Lower lobe of right lung (tissue), 2 donors: ENCODE measurements around the gene DYDC2. TPM values are rescaled to one million over a fixed set of nuclear protein-coding genes. Genes with fewer than 3 reads are reported as not detected.

ENCODE experiments used
- ATAC-seq, 2 donors: fragments of 200-7000 bp; cut with Tn5 transposase; one replicate each; pipeline ENCODE4 v1.9.1; 2020 to 2022; ENCODE audit warnings: mild to moderate bottlenecking in 2 of 2, moderate library complexity in 2 of 2
- DNase-seq: peaks from one replicate; pipeline ENCODE4 v3.0.0-alpha.2; 2020
- H3K27ac ChIP-seq: fragments of 200-600 bp; one replicate; pipeline ENCODE4 v1.8.0; 2022
- H3K27me3 ChIP-seq: fragments of 200-600 bp; one replicate; pipeline ENCODE4 v1.8.0; 2022; ENCODE audit warnings: low read depth
- H3K36me3 ChIP-seq: fragments of 200-600 bp; one replicate; pipeline ENCODE4 v1.8.0; 2022; ENCODE audit warnings: mild to moderate bottlenecking
- H3K4me1 ChIP-seq: fragments of 200-600 bp; one replicate; pipeline ENCODE4 v1.8.0; 2022
- H3K4me3 ChIP-seq: fragments of 200-600 bp; one replicate; pipeline ENCODE4 v1.8.0; 2022; ENCODE audit warnings: mild to moderate bottlenecking
- H3K9me3 ChIP-seq: fragments of 200-600 bp; one replicate; pipeline ENCODE4 v1.8.0; 2022
- CTCF ChIP-seq: fragments of 200-600 bp; IDR thresholded peaks from one replicate; pipeline ENCODE4 v1.8.0; 2022; ENCODE audit warnings: antibody characterized with exemption, mild to moderate bottlenecking
- intact Hi-C: fragments of 100-400 bp; cut with DNase I; formaldehyde crosslinking; loops from one replicate; pipeline ENCODE4 v1.11.0; 2022
- total RNA-seq: library from RNA; stranded (reverse); fragmentation: NEBNext Ultra II Directional; extraction: Animal tissue kit (Norgen Biotek cat#: 25700); gene quantifications from one replicate; pipeline ENCODE4 v1.2.1, GENCODE V29; 2021
- donor health status: DM: no; HTN: yes; CAD: no; lungs with severe emphysema.

DYDC2 gene
- total RNA-seq, 1 donor from 2014 or later = 4.2 TPM

GRCh38 chr10:80319725-80320290 is 36.8 kb upstream of the DYDC2 start:
- no peak for TF ChIP-seq CTCF
- Histone ChIP-seq H3K9me3 (no peaks in the 10 kb centered on the region), H3K27me3 (no peaks in the 10 kb centered on the region), H3K27ac (no peak overlapping the region), H3K4me3 (no peak overlapping the region), H3K4me1 (no peaks in the 10 kb centered on the region), H3K36me3 (no peaks in the 10 kb centered on the region)
- intact Hi-C loops = no loop called here
- no peak for DNase-seq
- no peak for ATAC-seq

DNA sequence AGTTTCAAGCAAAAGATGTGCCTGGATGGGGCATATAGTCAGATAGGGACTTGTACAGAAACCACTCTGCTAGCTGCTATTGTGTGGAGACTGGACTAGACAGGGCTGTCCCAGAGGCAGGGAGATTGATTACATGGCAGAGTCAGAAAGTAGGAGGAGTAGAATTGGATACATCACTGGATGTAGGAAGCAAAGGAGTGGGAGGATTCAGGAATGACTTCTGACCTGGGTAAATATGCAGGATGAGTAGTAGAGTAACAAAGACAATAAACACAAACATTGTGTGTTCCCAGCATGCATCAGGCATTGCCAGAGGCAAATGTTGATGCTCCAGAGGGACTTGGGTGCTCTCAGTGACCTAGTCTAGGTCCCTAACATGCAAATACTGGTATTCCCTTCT is 36.2 kb upstream of the DYDC2 start:
- Histone ChIP-seq H3K36me3 (no peaks in the 10 kb centered on the region), H3K9me3 (no peaks in the 10 kb centered on the region), H3K4me3 (no peak overlapping the region), H3K27me3 (no peaks in the 10 kb centered on the region), H3K27ac (no peak overlapping the region), H3K4me1 (no peaks in the 10 kb centered on the region)
- DNase-seq (no peak), ATAC-seq (no peak)
- TF ChIP-seq CTCF = no peak
- intact Hi-C loops = no loop called here

GRCh38 chr10:80321183-80321582 is 35.4 kb upstream of the DYDC2 start:
- TF ChIP-seq CTCF = no peak
- Histone ChIP-seq H3K9me3 (no peaks in the 10 kb centered on the region), H3K27ac (no peak overlapping the region), H3K27me3 (no peaks in the 10 kb centered on the region), H3K4me1 (no peaks in the 10 kb centered on the region), H3K36me3 (no peaks in the 10 kb centered on the region), H3K4me3 (no peak overlapping the region)
- intact Hi-C loops = no loop called here
- no peak for ATAC-seq
- no peak for DNase-seq

DNA sequence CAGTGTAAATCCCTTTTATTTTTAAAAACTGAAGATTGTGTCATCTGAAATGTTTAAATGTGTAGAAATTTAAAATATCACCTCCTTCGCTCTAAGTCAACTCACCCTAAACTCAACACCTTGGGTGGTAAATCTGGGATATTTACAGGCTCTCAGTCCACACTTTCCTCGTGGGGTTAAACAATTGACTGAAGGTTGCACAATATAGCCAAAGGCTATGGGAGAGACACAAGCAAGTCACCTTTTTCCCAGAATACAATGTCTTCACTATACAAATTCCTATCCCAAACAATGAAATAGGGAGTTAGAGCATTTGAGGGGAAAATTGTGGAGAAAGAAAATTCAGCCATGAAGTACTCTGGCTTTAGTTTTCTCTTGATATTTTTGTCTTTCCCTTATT is 34.4 kb upstream of the DYDC2 start:
- DNase-seq = no peak
- no peak for ATAC-seq
- no peaks in the 10 kb centered on the region for H3K27me3 ChIP-seq
- no peaks in the 10 kb centered on the region for H3K36me3 ChIP-seq
- H3K9me3 ChIP-seq = no peaks in the 10 kb centered on the region
- intact Hi-C loops = no loop called here
- TF ChIP-seq CTCF = no peak
- no peaks in the 10 kb centered on the region for H3K4me1 ChIP-seq
- H3K4me3 ChIP-seq = no peak overlapping the region
- H3K27ac ChIP-seq = no peak overlapping the region

GRCh38 chr10:80322711-80323110 is 33.9 kb upstream of the DYDC2 start:
- no peaks in the 10 kb centered on the region for H3K4me1 ChIP-seq
- H3K27me3 ChIP-seq = no peaks in the 10 kb centered on the region
- no peak for TF ChIP-seq CTCF
- intact Hi-C loops = no loop called here
- no peak for DNase-seq
- H3K27ac ChIP-seq = no peak overlapping the region
- no peaks in the 10 kb centered on the region for H3K36me3 ChIP-seq
- no peak overlapping the region for H3K4me3 ChIP-seq
- H3K9me3 ChIP-seq = no peaks in the 10 kb centered on the region
- no peak for ATAC-seq

- intact Hi-C loops = no loop called here
- no peak overlapping the region for H3K4me3 ChIP-seq
- no peak for DNase-seq
- no peak overlapping the region for H3K27ac ChIP-seq
- TF ChIP-seq CTCF = no peak
- no peaks in the 10 kb centered on the region for H3K4me1 ChIP-seq
- no peaks in the 10 kb centered on the region for H3K9me3 ChIP-seq
- H3K27me3 ChIP-seq = no peaks in the 10 kb centered on the region
- no peak for ATAC-seq
- no peaks in the 10 kb centered on the region for H3K36me3 ChIP-seq
These were observed 33.3 kb upstream of the DYDC2 start for GRCh38 chr10:80323311-80323710.
